CD4-positive, alpha-beta T cell treated with Interleukin-21 for 1 hour (primary cell): ENCODE data around the gene PHF13.
"Not testable (repeated sequence)": the region's sequence is repeated elsewhere in the genome, so short reads cannot be mapped to it uniquely, and the experiment has no call there.

Source experiments
- DNase-seq: peaks from one replicate; pipeline ENCODE4 v3.0.0-alpha.2; 2020

The PHF13 gene

GRCh38 chr1:6631058-6631457 is 17.5 kb downstream of the PHF13 start:
- no peak for DNase-seq

GRCh38 chr1:6632588-6633514 is 19.3 kb downstream of the PHF13 start:
- no peak for DNase-seq

- peak; percentile 45 for DNase-seq
These were observed 21.0 kb downstream of the PHF13 start for GRCh38 chr1:6634371-6635052.

- no peak for DNase-seq
These were observed 21.8 kb downstream of the PHF13 start for GRCh38 chr1:6635161-6635909.

- no peak for DNase-seq
These were observed 22.6 kb downstream of the PHF13 start for GRCh38 chr1:6635910-6636760.

GRCh38 chr1:6636778-6637177 is 23.2 kb downstream of the PHF13 start:
- not testable (repeated sequence) for DNase-seq

GRCh38 chr1:6637770-6638169 is 24.2 kb downstream of the PHF13 start:
- no peak for DNase-seq

GRCh38 chr1:6638226-6638625 is 24.7 kb downstream of the PHF13 start:
- no peak for DNase-seq

- not testable (repeated sequence) for DNase-seq
These were observed 27.3 kb downstream of the PHF13 start for GRCh38 chr1:6640867-6641266.

- DNase-seq, result no peak
These were observed 31.5 kb downstream of the PHF13 start for GRCh38 chr1:6645018-6645417.

- DNase-seq, result peak; percentile 66
These were observed 33.1 kb downstream of the PHF13 start for GRCh38 chr1:6646499-6647148.

GRCh38 chr1:6648556-6648955 is 35.0 kb downstream of the PHF13 start:
- DNase-seq, result no peak

GRCh38 chr1:6651909-6652308 is 38.4 kb downstream of the PHF13 start:
- no peak for DNase-seq

GRCh38 chr1:6652986-6653385 is 39.5 kb downstream of the PHF13 start:
- DNase-seq, result no peak

GRCh38 chr1:6653436-6654290 is 40.1 kb downstream of the PHF13 start:
- no peak for DNase-seq

GRCh38 chr1:6657138-6657537 is 43.6 kb downstream of the PHF13 start:
- DNase-seq, result no peak

- no peak for DNase-seq
These were observed 45.0 kb downstream of the PHF13 start for GRCh38 chr1:6658359-6659060.

GRCh38 chr1:6660415-6661049 is 47.0 kb downstream of the PHF13 start:
- DNase-seq, result no peak

GRCh38 chr1:6662468-6662867 is 48.9 kb downstream of the PHF13 start:
- not testable (repeated sequence) for DNase-seq

GRCh38 chr1:6666696-6667095 is 53.2 kb downstream of the PHF13 start:
- DNase-seq, result no peak
